ENCODE data around the gene TMEM80.

GRCh38 chr11:704781-705645 lies 9.4 kb downstream of the TMEM80 start:
- no peak for TF ChIP-seq CTCF (IDR thresholded peaks at IDR 0.05; ENCODE audit: low read depth, low read length)
- TF ChIP-seq EZH2phosphoT487 (IDR thresholded peaks at IDR 0.05; ENCODE audit: low read depth) = no peak
